GM19452 (cell line): Measurements from ENCODE around the gene RIMBP2.
"Not testable (repeated sequence)": the region's sequence is repeated elsewhere in the genome, so short reads cannot be mapped to it uniquely, and the experiment has no call there.

Experiments
- ATAC-seq: cut with Tn5 transposase; IDR thresholded peaks from one replicate; pipeline ENCODE4 v1.9.1; 2021; ENCODE audit not compliant: unreplicated experiment

The RIMBP2 gene

GRCh38 chr12:130742112-130742511, 26.0 kb upstream of the RIMBP2 start:
- no peak for ATAC-seq

GRCh38 chr12:130739571-130739970, 23.5 kb upstream of the RIMBP2 start:
- ATAC-seq = no peak

GRCh38 chr12:130738403-130738802, 22.3 kb upstream of the RIMBP2 start:
- ATAC-seq = not testable (repeated sequence)

GRCh38 chr12:130737731-130738130, 21.6 kb upstream of the RIMBP2 start:
- no peak for ATAC-seq

GRCh38 chr12:130729344-130729743, 13.2 kb upstream of the RIMBP2 start:
- no peak for ATAC-seq

- ATAC-seq = no peak
Measured at GRCh38 chr12:130728158-130729058, 12.3 kb upstream of the RIMBP2 start.

- no peak for ATAC-seq
Measured at GRCh38 chr12:130719263-130719859, 3.3 kb upstream of the RIMBP2 start.

GRCh38 chr12:130717752-130718151, 1.7 kb upstream of the RIMBP2 start:
- no peak for ATAC-seq

GRCh38 chr12:130716969-130717366, 869 bp upstream of the RIMBP2 start:
- no peak for ATAC-seq

- no peak for ATAC-seq
Measured at GRCh38 chr12:130715150-130715997, 725 bp downstream of the RIMBP2 start.

GRCh38 chr12:130714591-130715149, 1.4 kb downstream of the RIMBP2 start:
- no peak for ATAC-seq

- ATAC-seq = no peak
Measured at GRCh38 chr12:130714091-130714590, 2.0 kb downstream of the RIMBP2 start.

- ATAC-seq = no peak
Measured at GRCh38 chr12:130713581-130713991, 2.5 kb downstream of the RIMBP2 start.

- no peak for ATAC-seq
Measured at GRCh38 chr12:130712346-130713065, 3.6 kb downstream of the RIMBP2 start.

- ATAC-seq = no peak
Measured at GRCh38 chr12:130711756-130712155, 4.3 kb downstream of the RIMBP2 start.

- no peak for ATAC-seq
Measured at GRCh38 chr12:130710733-130711080, 5.4 kb downstream of the RIMBP2 start.

GRCh38 chr12:130709971-130710732, 5.9 kb downstream of the RIMBP2 start:
- ATAC-seq = no peak

- no peak for ATAC-seq
Measured at GRCh38 chr12:130709151-130709970, 6.7 kb downstream of the RIMBP2 start.

GRCh38 chr12:130708648-130709047, 7.5 kb downstream of the RIMBP2 start:
- no peak for ATAC-seq
